ENCODE measurements around the gene RRAS2.

DNA sequence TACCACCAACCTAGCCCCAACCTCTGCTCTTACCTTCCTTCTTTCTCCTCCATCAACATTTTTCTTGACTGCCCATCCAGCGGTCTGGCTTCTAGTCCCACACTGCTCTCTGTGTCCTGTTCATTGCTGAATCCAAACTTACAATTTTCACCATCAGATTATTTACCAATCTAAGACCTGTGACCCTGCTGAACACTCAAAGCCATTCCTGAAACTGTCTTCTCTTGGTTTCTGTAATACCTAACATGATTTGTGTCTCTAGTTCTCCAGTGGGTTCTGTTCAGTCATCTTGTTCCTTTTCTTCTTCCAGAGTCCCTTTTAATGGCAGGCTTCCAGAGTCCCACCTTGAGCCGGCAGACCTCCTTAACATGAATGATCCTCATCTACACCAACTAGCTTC is 24.1 kb downstream of the RRAS2 start:
- TF ChIP-seq, protein P1, sequence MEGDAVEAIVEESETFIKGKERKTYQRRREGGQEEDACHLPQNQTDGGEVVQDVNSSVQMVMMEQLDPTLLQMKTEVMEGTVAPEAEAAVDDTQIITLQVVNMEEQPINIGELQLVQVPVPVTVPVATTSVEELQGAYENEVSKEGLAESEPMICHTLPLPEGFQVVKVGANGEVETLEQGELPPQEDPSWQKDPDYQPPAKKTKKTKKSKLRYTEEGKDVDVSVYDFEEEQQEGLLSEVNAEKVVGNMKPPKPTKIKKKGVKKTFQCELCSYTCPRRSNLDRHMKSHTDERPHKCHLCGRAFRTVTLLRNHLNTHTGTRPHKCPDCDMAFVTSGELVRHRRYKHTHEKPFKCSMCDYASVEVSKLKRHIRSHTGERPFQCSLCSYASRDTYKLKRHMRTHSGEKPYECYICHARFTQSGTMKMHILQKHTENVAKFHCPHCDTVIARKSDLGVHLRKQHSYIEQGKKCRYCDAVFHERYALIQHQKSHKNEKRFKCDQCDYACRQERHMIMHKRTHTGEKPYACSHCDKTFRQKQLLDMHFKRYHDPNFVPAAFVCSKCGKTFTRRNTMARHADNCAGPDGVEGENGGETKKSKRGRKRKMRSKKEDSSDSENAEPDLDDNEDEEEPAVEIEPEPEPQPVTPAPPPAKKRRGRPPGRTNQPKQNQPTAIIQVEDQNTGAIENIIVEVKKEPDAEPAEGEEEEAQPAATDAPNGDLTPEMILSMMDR (IDR thresholded peaks at IDR 0.05): no peak
- TF ChIP-seq POLR2A (IDR thresholded peaks at IDR 0.05): no peak
